Epidermal melanocyte (primary cell): ENCODE measurements around the gene BCAR3.
"Not testable (repeated sequence)": the region's sequence is repeated elsewhere in the genome, so short reads cannot be mapped to it uniquely, and the experiment has no call there.

Source experiments
- DNase-seq: peaks from one replicate; pipeline ENCODE4 v3.0.0; 2011; ENCODE audit warnings: low spot score; ENCODE audit not compliant: insufficient read length

BCAR3 gene

GRCh38 chr1:93689521-93690223 is 8.0 kb upstream of the BCAR3 start:
- no peak for DNase-seq

GRCh38 chr1:93687542-93687941 is 5.9 kb upstream of the BCAR3 start:
- no peak for DNase-seq

DNA sequence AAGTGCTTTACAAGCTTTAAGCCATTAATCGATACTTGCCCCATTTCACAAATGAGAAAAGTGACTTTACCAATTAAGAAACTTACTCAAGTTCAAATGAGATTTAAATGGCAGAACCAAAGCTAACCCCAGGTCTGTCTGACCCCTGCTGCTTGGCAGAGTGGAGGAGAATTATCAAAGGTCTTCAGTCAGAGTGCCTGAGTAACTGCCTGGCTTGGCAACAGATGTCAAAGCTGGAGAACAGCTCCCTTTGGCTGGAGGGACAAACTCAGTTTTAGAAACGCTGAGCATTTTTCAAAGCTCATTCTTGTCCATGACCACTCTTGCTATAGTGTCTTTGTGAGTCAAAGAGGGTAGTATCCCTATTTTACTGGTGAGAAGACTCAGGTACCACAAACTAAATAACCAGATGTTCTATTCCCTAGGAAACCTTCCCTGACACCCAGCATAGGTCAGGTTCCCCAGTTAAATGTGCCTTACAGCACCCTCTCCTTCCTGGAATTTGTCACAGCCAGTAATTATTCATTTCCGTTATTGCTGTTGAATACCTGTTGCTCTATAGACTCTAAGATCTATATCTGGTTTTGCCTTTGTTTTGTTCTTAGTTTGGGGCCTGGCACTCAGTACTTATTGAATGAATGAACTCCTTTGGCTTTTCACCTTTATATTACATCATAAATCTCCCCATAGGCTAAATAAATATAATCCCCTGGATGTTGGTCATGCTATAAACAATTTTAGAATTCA is 5.0 kb upstream of the BCAR3 start:
- DNase-seq, result no peak

GRCh38 chr1:93685918-93686317 is 4.3 kb upstream of the BCAR3 start:
- DNase-seq, result no peak

DNA sequence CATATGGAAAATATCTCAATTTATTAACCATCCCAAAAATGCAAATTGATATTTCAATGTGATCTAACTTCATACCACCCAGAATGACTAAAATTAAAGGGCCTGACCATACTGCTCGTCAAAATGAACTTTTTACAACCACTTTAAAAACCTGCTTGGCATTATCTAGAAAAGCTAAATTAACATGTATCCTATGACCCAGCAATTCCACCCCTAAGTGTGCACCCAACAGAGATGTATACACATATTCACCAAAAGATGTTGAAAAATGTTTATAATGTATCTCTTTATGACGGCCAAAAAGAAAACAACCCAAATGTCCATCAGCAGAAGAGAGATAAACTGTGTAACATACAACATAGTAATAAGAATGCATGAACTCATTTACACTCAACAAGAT is 1.6 kb upstream of the BCAR3 start:
- no peak for DNase-seq

DNA sequence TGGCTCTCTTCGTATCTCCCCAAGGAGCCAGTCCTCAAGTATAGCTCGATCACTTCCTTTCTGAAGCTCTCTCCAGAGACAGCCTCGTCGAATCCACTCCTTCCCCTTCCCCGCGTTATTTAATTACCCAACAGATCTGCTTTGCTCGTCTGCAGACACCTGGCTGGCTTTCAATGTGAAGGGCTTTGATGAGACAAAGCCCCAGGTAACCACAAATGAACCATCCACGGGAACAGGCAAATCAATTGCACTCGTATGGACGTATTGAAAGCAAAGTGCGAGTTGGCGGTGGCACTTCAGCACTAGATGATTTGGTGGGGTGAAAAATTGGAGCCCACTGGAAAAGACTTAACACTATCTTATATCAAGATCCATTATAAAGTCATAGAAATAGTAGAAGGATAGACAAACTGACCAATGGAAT is 364 bp upstream of the BCAR3 start:
- DNase-seq, result no peak

DNA sequence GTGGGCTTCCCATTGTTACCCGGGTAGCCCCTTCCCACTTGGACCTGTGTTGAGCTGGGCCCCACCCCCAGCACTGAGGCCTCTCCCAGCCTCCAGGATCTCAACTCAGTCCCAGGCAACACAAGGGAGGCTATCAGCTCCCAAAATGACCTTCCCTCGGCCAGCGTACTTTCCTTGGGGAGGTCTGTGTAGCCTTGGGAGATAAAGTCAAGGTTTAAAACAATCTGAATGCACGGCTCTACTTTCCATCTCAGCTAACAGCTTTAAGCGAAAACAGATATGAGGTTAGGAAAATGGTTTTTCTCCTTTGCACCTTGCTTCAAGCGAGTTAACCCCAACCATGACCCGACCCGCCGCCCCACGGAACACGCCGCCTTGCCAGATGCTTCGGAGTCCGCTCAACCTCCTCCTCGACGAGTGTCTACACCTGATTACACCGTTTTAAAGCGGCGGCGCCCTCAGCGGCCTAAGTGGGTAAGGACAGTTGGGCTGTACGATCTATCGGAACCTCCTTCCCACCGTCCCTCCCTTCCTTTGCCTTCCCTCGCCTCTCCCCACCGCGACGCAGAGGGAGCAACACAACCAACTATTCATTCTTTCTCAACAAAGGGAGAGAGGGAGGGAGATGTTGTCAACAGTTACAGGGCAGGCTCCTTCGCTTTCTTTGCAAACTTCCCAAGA is 1.1 kb downstream of the BCAR3 start:
- DNase-seq, result peak; percentile 94

DNA sequence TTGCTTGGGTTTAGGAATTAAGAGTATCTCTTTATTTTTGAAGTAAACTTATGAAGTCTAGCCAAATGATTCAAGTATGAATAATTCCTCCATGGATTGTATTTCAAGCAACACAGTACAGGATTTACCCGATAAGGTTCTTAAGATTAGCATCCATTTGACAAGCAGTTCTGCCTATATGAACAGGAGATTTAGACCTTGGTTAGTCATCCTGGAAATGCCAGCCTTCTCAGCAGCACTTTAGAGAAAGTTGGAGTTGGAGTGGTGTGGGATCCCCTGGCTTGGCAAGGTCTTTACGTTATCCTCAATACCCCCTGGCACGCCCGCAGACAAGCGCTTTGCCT is 1.6 kb downstream of the BCAR3 start:
- no peak for DNase-seq

GRCh38 chr1:93679546-93679945 is 2.1 kb downstream of the BCAR3 start:
- DNase-seq, result no peak

DNA sequence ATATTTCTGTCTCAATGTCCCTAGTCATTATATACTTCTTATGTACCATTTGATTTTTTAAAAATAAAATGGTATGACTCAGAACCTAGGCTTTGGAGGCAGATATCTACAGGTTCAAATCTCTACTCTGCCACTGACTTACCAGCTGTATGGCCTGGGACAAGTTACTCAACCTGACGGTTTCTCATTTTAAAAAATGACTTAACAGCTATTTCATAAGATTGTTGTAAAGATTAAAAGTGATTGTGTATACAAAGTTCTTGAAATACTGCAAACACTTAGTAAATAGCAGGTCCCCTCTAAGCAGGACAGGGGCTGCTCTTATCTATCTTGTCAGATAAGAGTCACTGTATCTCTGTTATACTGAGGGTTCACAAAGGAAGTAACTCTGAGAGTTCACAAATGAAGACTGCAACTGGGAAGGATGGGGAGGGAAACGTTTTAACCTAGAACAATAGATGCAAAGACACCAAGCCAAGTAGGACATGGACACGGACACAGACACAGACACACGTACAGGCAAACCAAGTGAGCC is 2.6 kb downstream of the BCAR3 start:
- no peak for DNase-seq

DNA sequence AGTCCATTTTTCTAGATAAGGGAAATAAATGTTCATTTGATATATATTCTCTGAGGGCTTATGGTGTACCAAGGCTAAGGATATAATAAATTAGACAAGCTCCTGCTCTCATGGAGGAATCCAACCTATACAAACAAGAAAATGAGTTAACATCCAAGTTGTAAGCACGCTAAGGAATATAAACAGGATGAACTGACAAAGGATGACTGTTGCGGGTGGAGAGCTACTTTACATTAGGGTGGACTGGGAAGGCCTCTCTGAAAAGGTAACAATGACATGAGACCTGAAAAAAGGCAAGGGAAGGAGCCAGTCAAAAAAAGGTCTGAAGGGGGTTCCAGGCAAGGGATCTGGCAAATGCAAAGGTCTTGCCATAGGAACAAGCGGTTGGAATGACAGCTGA is 3.1 kb downstream of the BCAR3 start:
- no peak for DNase-seq

DNA sequence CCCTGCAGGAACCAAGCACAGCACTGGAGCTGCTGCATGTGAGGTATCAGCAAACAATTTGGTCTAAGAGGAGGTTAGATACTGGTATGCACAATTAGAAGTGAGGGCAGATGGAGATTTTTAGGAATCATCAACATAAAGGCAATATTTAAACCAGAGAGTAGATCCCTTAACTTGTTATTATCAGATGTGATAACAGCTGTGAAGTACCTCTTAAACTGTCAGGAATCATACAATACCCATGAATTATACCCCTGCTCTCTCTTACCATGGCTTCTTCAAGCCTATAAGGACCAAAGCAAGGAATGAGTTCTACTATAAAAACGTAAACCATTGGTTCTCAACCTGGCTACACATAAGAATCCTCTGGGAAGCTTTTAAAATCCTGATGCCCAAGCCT is 3.9 kb downstream of the BCAR3 start:
- DNase-seq, result no peak

GRCh38 chr1:93676427-93676826 is 5.2 kb downstream of the BCAR3 start:
- DNase-seq, result no peak

GRCh38 chr1:93675931-93676330 is 5.7 kb downstream of the BCAR3 start:
- DNase-seq, result no peak

- DNase-seq, result no peak
These were observed 6.4 kb downstream of the BCAR3 start for GRCh38 chr1:93675271-93675670.

DNA sequence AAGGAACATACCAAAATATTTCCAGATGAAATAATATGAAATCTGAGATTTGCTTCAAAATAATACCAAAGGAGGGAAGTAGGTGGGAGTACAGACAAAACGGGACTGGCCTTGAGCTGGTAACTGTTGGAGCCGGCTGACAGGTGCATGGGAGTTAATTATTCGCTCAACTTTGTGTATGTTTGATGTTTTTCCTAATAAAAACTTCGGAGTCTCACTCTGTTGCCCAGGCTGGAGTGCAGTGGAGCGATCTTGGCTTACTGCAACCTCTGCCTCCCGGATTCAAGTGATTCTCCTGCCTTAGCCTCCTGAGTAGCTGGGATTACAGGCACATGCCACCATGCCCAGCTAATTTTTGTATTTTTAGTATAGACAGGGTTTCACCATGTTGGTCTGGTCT is 7.6 kb downstream of the BCAR3 start:
- DNase-seq, result not testable (repeated sequence)

DNA sequence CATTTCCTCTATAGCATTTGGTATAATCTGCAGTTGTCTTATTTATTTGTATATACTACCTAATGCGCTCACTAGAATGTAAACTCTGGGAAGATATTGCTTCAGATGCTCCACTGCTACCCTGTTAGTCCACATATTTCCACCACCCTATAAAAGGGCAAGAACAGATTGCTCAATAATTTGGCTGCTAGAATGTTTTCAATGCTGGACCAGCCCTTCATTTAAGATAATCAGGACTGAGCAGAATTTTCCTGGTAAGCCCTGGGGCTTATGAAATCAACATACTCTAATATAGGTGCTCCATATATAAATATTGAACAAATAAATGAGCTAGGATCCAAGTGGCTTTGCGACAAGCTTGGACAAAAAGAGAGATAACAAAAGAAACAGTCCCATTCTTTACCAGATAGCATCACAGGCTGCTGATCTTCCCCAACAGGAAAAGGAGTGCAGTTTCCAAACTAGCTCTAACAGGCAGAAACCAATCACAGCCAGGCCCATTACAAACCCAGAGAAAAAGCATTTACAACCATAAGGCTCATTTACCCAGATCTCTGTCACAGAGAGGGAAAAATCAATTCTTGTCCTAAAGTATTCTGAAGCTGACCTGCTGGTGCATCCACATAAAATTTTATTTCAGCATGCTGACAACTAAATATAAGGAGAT is 8.3 kb downstream of the BCAR3 start:
- no peak for DNase-seq

DNA sequence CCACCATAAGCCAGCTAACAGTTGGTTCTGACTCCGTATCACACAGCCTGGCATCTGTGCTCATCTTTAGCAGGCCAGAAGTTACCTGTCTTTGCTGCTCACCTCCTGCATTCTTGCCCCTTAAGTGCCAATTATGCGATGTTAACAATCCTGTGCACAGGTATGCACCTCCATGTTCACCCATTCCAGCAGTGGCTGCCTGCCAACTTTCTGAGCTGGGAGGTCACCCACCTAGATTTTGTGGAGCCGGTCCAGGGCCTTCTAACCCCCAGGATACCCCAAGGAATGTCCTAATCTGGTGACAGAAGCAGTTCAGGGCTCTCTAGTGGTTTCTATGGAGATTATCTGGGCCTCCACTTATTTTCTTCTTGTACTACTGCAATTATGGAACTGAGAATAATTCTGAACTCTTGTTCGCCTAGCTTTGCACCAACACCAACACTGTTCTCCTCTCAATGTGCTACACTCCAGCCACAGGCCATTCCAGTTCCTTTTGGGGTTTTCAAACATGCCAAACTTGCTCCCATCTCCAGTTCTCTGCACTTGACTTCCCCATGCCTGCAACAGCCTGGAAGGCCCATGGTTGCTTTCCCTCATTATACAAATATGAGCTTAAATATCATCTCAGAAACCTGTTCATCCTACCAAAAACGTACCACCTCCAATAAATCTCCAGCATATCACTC is 9.0 kb downstream of the BCAR3 start:
- DNase-seq, result no peak

DNA sequence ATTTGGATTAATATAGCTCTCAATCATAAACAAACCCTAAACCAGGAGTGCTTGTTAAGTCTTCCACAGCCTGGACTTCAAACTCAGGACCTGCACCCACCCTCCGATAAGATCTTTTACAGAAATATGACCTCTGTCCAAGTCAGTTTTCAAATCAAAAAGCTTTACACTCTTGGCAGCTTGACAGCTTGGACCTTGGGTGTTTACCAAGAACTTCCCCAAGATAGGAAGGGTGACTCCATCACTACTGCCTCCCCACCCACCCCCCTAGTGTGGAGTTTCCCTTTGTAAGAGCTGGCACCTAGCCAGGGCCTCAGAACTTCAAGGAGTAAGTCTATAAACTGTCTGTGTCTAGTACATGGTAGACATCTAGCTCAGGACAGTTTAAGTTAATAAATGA is 9.6 kb downstream of the BCAR3 start:
- DNase-seq, result no peak

DNA sequence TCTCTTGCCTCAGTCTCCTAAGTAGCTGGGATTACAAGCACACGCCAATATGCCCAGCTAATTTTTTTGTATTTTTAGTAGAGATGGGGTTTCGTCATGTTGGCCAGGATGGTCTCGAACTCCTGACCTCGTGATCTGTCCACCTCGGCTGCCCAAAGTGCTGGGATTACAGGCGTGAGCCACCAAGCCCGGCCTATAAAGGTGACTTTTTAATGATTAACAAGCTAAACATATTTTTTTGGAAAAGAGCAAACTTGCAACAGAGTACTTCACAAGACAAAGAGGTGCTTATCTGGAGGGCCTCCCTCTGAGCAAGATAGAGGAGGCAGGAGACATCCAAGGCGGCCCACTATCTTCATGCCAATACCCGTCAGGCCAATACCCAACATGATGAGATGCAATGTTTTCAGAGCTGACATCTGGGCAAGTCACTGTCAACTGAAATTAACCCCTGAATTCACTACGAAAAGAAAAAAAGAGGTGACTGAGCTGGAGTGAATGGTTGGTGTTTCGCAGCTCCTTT is 10.5 kb downstream of the BCAR3 start:
- DNase-seq, result no peak

GRCh38 chr1:93670141-93670540 is 11.5 kb downstream of the BCAR3 start:
- no peak for DNase-seq
